Parathyroid adenoma (tissue), 2 donors: ENCODE measurements around the gene BRAP.

Source experiments
- H2AFZ ChIP-seq: fragments of 300-600 bp; sonication (generic); one replicate; pipeline ENCODE4 v1.7.0; 2017; ENCODE audit warnings: antibody characterized with exemption, mild to moderate bottlenecking
- H3K27ac ChIP-seq: fragments of 300-600 bp; sonication (generic); one replicate; pipeline ENCODE4 v1.7.0; 2017
- H3K27me3 ChIP-seq: fragments of 300-600 bp; sonication (generic); one replicate; pipeline ENCODE4 v1.7.0; 2017; ENCODE audit warnings: low read length; ENCODE audit not compliant: control insufficient read depth, insufficient read depth
- H3K36me3 ChIP-seq: fragments of 300-600 bp; sonication (generic); one replicate; pipeline ENCODE4 v1.7.0; 2017; ENCODE audit warnings: low read length; ENCODE audit not compliant: control insufficient read depth, insufficient read depth
- H3K4me1 ChIP-seq: fragments of 300-600 bp; sonication (generic); one replicate; pipeline ENCODE4 v1.7.0; 2017; ENCODE audit warnings: control low read depth
- H3K4me2 ChIP-seq: fragments of 300-600 bp; sonication (generic); one replicate; pipeline ENCODE4 v1.7.0; 2017; ENCODE audit warnings: low read length
- H3K4me3 ChIP-seq: fragments of 300-600 bp; sonication (generic); one replicate; pipeline ENCODE4 v1.7.0; 2017; ENCODE audit warnings: low read depth, low read length
- H3K79me2 ChIP-seq: fragments of 300-600 bp; sonication (generic); one replicate; pipeline ENCODE4 v1.7.0; 2017; ENCODE audit warnings: control low read depth
- H3K9ac ChIP-seq: fragments of 300-600 bp; sonication (generic); one replicate; pipeline ENCODE4 v1.7.0; 2017; ENCODE audit warnings: mild to moderate bottlenecking
- H3K9me3 ChIP-seq: fragments of 300-600 bp; sonication (generic); one replicate; pipeline ENCODE4 v1.7.0; 2017; ENCODE audit warnings: low read length; ENCODE audit not compliant: control insufficient read depth
- CTCF ChIP-seq: fragments of 300-600 bp; sonication (generic); IDR thresholded peaks from one replicate; pipeline ENCODE4 v1.7.0; 2017; ENCODE audit warnings: antibody characterized with exemption, mild to moderate bottlenecking
- donor health status: primary hyperparathyroidism.

BRAP gene

GRCh38 chr12:111600205-111600642, 85.5 kb downstream of the BRAP start:
- peak overlapping the region; percentile 91 for H3K27ac ChIP-seq
- no peaks in the 10 kb centered on the region for H3K27me3 ChIP-seq
- H3K4me2 ChIP-seq, result peak overlapping the region; percentile 80
- no peak overlapping the region for H3K9ac ChIP-seq
- H3K36me3 ChIP-seq, result no peaks in the 10 kb centered on the region
- H3K4me1 ChIP-seq, result no peaks in the 10 kb centered on the region
- peak overlapping the region; percentile 68 for H3K4me3 ChIP-seq
- peak overlapping the region; percentile 97 for H2AFZ ChIP-seq
- no peak for TF ChIP-seq CTCF
- H3K79me2 ChIP-seq, result peaks cover 8% of the 10 kb centered on the region
- H3K9me3 ChIP-seq, result no peaks in the 10 kb centered on the region

GRCh38 chr12:111599453-111600204, 86.1 kb downstream of the BRAP start:
- H3K79me2 ChIP-seq, result peaks cover 14% of the 10 kb centered on the region
- H3K4me3 ChIP-seq, result peak overlapping the region; percentile 68
- H3K27ac ChIP-seq, result peak overlapping the region; percentile 91
- no peaks in the 10 kb centered on the region for H3K4me1 ChIP-seq
- H3K36me3 ChIP-seq, result no peaks in the 10 kb centered on the region
- H2AFZ ChIP-seq, result peak overlapping the region; percentile 97
- no peak for TF ChIP-seq CTCF
- peak overlapping the region; percentile 80 for H3K4me2 ChIP-seq
- no peaks in the 10 kb centered on the region for H3K9me3 ChIP-seq
- peak overlapping the region; percentile 64 for H3K9ac ChIP-seq
- no peaks in the 10 kb centered on the region for H3K27me3 ChIP-seq

GRCh38 chr12:111598637-111599452, 86.9 kb downstream of the BRAP start, which contains the start of gene ATXN2:
TSS of gene ATXN2 (minus strand) at chr12:111599315. CDS start at chr12:111599034, 281 bp downstream.
- H3K36me3 ChIP-seq, result no peaks in the 10 kb centered on the region
- peak within 1 kb of the TSS; percentile 64 for H3K9ac ChIP-seq
- H3K27me3 ChIP-seq, result no peaks in the 10 kb centered on the region
- H3K4me1 ChIP-seq, result peaks cover 2% of the 10 kb centered on the region
- peaks cover 22% of the 10 kb centered on the region for H3K79me2 ChIP-seq
- H2AFZ ChIP-seq, result peak within 1 kb of the TSS; percentile 97
- peak within 1 kb of the TSS; percentile 91 for H3K27ac ChIP-seq
- TF ChIP-seq CTCF, result no peak
- no peaks in the 10 kb centered on the region for H3K9me3 ChIP-seq
- H3K4me3 ChIP-seq, result peak within 1 kb of the TSS; percentile 92
- H3K4me2 ChIP-seq, result peak within 1 kb of the TSS; percentile 97

- no peaks in the 10 kb centered on the region for H3K9me3 ChIP-seq
- peaks cover 2% of the 10 kb centered on the region for H3K4me1 ChIP-seq
- peak overlapping the region; percentile 71 for H3K27ac ChIP-seq
Measured at GRCh38 chr12:111597831-111598636, 87.7 kb downstream of the BRAP start.

More at GRCh38 chr12:111597831-111598636, 87.7 kb downstream of the BRAP start:
- TF ChIP-seq CTCF, result no peak
- Histone ChIP-seq H2AFZ (peak overlapping the region; percentile 42), H3K4me3 (peak overlapping the region; percentile 92), H3K79me2 (peaks cover 24% of the 10 kb centered on the region), H3K36me3 (no peaks in the 10 kb centered on the region), H3K4me2 (peak overlapping the region; percentile 97), H3K9ac (peak overlapping the region; percentile 39), H3K27me3 (no peaks in the 10 kb centered on the region)
